Panc1 (cell line): ENCODE results near the gene ZMYND10.

Experiments
- CTCF ChIP-seq: fragments of 450-650 bp; IDR thresholded peaks from 2 replicates; pipeline ENCODE4 v1.5.1; 2017; ENCODE audit warnings: mild to moderate bottlenecking
- REST ChIP-seq, 2 experiments: IDR thresholded peaks; 2 replicates each; pipeline ENCODE4 v1.6.1; 2011 to 2012; ENCODE audit warnings: low read depth in 2 of 2, control low read depth in 1 of 2, low read length in 1 of 2, mild to moderate bottlenecking in 1 of 2, moderate library complexity in 1 of 2; ENCODE audit not compliant: insufficient read depth in 1 of 2

GRCh38 chr3:50338965-50339364 is 6.6 kb downstream of the ZMYND10 start:
- no peak for TF ChIP-seq CTCF
- no peak for TF ChIP-seq REST (IDR thresholded peaks at IDR 0.05; ENCODE audit: insufficient read depth in 1 of 2, low read depth in 2 of 2, low read length in 1 of 2)
